Stimulated activated CD8-positive, alpha-beta memory T cell treated with anti-CD3 and anti-CD28 coated beads, Interleukin-7, amount 100 ng/mL, for 1 hour (primary cell): ENCODE measurements around the gene DYNLT3.

Experiments used
- DNase-seq, 2 donors: peaks; one replicate each; pipeline ENCODE4 v3.0.0-alpha.2; 2020; ENCODE audit warnings: low read depth in 2 of 2

DYNLT3 gene, protein sequence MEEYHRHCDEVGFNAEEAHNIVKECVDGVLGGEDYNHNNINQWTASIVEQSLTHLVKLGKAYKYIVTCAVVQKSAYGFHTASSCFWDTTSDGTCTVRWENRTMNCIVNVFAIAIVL

DNA sequence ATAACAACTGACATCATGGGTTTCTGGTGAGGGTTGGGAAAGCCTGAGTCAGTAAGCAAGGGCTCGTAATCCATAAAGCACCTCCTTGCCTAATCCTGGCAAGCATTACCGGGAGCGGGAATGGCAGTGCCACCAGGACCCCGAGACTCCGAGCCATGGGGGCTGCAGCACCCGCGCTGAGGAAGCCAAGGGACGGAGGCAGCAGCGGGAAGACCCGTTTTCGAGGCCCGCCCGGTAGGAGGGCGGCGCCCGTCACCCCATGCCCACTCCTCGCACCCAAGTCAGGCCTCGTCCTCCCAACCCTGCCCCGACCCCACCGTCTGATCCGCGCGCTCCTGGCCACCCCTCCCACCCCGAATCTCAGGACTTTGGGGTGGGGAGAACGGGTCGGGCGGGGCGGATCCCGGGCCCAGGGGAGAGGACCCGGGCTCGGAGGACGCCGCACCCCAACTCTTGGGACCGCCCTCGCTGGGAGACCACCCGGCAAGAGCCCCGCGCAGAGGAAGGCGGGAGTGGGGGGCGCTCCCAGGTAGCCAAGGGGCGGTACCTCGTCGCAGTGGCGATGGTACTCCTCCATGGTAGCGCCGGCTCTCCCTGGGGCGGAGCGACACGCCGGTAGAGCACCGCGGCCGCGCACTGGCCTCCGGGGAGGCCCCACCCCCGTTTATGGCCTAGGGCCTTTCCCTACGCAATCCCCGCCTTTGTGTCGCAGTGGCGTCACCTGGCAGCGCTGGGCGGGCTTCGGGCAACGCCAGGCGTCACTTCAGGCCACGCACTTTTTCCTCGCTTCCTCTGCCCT is at the start of gene DYNLT3:
DYNLT3 (minus strand) TSS at position 638 of the 799 bp plus-strand sequence; CDS start at position 577, 61 bp downstream.
- peak; percentile 44 to 49 for DNase-seq

DNA sequence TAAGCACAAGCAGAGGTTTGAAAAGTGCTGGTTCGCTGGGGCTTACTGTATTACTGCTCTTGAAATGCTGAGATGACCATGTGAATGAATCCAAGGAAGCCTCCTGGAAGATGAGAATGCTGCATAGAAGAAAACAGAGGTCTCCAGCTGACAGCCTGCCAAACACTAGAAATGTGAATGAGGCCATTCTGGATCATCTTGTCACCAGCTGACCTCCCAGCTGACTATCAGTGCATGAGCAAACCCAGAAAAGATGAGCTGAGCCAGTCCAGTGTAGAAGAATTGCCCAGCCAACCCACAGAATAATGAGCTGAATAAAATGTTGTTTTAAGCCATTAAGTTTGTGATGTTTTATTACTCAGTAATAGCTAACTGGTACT is 49.1 kb upstream of the DYNLT3 start:
- DNase-seq: no peak

DNA sequence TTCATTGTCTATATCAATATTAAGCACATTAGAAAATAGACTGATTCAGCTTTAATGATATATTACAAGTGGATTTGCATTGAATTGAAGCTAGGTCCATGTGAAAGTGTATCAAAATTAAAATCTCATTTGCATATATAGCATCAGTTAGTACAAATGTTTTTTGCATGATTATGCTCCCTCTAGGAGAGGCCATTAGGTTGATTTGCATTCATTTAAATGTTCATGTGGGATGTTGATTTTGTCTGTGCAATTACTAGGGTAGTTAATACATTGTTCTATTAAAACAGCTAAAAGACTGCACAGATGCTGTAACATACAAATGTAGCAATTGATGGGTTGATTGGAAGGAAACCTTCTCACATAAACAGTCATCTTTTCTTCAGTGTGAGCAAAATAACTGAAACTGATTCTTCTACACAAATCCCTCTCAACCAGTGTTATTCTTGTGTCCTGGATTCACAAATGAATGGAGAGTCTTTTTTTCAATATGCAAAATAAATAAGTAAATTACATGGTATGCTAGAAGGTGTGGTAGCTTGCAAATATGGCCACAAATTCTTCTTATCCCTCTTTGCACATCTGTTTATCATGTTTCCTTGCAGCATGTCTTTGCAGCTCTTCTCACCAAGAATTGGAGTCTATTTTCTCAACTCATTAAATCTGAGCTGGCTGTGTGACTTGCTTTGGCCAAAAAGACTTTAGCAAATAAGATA is 48.6 kb upstream of the DYNLT3 start:
- DNase-seq: no peak

DNA sequence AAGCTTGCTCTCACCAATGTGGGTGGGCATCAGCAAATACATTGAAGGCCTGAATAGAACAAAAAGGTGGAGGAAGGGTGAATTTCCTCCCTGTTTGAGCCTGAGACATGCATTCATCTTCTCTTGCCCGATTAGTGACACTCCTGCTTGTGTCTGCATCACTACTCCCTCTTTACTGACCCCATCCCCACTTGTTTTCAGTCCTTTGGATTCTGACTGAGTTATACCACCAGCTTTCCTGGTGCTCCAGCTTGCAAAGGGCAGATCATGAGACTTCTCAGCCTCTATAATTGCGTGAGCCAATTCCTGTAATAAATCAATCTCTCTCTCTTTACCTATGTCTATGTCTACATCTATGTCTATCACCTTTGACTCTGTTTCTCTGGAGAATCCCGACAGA is 47.4 kb upstream of the DYNLT3 start:
- DNase-seq: no peak

DNA sequence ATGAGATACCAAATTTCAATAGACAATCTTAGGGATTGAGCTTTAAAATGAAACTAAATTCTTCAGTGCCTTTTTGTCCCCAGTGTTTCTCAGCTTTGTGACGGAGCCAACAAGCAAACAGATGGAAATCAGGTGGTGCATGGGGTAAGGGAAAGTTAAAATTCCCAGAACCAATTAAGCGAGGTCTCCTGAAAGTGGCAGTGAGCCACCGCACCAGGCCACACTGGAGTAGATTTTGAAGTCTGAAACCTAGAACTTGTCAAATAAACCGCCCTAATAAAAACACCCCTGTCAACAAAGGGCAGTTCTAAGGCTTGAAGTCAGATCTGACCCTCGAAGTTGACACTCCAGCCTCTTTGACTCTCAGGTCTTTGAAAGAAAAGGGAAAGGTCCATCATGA is 40.6 kb upstream of the DYNLT3 start:
- DNase-seq: no peak

DNA sequence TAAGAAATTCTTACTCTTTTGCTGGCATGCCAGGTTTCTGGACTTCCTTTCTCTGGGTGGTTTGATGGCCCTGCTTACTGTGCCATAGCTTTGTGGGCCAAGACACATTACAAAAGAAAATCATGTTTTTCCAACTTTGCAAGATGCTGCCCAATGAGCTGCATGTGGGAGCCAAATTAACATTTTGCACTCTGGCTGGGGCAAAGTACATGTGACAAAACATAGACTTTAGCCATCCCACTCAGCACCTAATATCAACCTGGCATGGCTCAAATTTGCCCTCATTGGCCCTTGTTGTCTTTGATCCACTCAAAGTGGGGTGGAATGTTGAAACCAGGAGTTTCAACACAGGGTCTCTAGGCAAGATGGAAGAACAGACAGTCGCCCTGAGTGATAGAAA is 40.0 kb upstream of the DYNLT3 start:
- no peak for DNase-seq

DNA sequence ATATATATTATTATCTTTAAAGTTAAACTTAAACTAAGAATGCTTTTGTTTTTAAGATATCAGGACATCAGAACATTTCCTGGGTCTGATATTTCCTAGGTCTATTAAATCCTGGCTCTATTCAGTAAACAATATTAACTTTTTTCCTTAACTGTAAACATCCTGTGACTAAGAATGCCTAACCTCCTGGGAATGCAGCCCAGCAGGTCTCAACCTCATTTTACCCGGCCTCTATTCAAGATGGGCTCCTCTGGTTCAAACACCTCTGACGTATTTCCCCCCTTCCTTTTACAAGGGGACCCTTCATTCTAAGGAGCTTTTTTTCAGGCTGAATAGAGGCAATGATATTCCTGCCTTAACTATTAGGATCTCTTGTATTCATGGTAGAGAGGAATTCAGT is 35.8 kb upstream of the DYNLT3 start:
- no peak for DNase-seq

DNA sequence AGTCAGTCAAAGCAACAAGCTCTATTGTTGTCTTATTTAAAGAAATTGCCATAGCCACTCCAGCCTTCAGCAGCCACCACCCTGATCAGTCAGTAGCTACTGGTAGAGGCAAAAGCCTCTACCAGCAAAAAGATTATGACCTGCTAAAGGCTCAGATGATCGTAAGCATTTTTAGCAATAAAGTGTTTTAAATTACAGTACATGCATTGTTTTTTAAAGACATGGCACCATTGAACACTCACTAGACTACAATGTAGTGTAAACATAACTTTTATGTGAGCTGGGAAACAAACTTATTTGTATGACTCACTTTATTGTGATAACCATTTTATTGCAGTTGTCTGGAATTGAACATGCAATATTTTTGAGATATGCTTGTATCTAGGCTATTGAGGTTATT is 32.3 kb upstream of the DYNLT3 start:
- DNase-seq: no peak

DNA sequence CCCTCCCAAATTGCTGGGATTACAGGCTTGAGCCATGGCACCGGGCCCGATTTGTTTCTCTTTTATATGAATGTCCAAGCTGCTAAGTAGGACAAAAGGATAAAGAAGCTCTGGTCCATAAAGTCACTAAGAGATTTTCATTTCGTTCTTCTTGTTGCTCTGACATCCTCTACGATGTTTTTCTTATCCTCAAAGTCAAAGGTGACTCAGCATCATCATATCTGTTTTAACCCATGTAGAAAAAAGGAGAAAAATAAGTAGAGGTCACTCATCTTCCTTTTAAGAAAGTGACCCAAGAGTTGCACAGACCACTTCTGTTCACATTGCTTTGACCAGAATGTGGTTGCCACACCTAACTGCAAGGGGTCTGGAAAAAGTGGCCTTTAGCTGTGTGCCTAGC is 29.3 kb upstream of the DYNLT3 start:
- no peak for DNase-seq

DNA sequence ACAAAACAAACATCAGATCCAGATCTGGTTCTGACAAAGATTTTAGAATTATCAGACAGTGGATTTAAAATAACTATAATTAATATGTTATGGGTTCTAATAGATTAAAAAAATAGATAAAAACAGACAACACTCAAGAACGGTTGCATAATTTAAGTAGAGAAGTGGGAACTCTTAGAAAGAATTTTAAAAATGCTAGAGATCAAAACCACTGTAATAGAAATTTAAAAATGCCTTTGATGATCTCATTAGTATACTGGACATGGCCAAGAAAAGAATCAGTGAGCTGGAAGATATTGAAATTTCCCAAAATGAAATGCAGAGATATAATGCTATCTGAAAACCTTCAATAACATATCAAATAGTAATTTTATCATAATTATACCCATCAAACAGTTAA is 28.3 kb upstream of the DYNLT3 start:
- DNase-seq: no peak

DNA sequence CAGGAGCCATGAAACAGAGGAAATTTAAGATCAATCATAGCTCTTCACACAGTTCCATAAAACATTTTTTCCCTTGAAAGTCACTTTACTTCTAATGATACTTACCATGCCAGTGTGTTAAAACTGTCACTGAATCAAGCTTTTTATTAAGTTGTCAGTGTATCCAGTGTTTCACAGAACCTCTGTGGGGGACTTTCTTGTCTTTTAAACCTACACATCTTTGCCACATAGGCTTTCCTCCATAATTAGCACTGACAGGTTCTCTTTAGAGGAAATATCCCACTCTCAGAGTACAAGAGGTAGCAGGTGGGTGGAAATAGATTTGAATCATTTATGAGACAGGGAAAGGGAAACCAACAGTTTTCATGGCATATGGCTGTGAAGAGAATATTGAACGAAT is 25.8 kb upstream of the DYNLT3 start:
- DNase-seq: no peak

DNA sequence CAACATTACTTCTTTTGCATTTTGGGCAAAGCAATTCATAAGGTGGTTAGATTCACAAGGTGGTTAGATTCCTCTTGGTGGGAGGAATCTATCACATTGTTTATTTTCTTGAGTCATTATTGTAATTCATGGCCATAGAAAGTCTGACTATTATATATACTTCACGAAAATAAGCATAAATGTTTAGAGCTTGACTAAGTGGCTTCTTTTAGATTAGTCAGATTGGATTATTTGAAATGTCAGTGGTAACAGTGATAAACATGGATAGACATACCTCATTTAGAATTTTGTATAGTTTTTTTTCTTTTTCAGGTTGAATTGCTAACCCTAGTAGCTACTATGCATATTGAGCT is 24.9 kb upstream of the DYNLT3 start:
- DNase-seq: no peak

DNA sequence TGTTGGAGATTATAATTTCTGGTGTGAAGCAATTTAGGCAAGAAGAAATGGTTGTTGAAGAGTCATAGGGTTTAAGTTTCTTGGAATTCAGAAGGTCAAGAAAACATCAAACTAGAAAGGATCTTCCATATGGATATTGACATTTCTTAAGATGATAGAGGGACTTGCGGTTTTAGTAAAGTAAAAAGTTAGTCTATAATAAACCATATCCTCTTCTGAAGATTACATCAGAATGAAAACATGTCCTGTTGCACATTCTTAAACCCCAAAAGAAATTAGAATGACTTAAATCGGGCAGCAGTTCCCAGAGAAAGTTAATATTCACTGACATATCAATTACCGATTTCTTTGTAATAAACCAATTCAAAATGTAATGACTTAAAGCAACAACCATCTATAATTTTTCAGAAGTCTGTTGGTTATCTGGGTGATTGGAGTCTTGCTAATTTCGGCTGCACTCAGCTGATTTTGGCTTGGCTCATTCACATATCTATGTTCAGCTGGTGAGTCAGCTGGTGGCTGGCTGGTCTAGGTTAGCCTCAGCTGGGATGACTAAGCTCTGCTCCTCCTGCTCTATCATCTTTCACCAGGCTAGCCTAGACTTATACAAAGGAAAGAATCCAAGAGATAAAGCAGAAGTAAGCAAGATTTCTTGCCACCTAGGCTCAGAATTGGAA is 24.4 kb upstream of the DYNLT3 start:
- no peak for DNase-seq

DNA sequence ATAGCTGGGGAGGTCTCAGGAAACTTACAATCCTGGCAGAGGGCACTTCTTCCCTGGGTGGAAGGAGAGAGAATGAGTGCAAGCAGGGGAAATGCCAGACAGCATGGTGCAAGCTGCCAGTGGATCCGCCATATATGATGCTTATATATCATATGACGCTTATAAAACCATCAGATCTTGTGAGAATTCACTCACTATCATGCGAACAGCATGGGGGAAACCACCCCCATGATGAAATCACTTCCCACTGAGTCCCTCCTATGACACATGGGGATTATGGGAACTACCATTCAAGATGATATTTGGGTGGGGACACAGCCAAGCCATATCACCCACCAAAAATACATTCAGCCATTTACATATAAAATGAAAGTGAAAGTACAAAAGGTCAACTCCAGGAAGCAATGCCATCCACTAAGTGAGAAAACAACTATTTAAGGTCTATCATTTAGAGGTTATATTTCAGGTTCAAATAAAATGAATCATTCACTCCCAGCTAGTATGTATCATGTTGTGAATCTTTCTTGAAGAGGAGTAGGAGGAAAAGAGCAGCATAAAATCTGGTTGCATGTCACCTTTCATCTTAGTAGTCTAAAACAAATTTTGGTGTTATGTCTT is 20.3 kb upstream of the DYNLT3 start:
- DNase-seq: no peak

DNA sequence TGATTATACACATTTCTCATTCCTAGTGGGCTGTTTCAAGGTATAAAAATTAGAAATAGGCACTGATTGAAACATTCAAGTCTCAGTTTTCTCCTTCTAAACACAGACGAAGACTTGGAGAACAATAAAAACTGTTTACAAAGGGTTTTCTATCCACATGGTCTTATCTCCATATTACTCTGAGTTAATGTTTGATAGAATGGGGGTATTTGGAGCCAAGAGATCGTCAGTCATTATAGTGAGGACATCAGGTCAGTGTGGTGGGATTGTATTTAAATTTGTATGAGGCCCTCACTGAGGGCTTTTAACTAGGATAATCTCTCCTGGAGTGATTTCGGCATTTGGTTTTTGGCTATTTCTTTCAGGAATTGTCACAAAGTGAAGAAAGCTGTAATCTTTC is 16.4 kb upstream of the DYNLT3 start:
- no peak for DNase-seq

DNA sequence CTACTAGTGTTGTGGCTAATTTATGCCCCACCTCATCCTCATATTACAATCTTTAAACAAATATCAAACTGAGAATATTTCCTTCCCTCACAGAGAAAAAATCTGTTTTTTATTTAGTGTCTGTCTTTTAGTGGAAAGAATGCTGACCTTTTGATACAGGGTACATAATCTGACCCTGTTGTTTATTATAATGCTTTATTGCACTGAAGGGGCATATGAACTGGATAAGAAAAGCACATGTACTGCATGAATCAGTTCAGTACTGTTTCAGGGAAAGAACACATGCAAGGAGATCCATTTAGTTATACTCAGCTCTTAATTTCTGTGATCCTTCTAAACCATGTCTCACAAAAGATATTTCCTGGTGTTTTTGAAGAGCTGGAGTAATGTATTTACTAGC is 15.5 kb upstream of the DYNLT3 start:
- no peak for DNase-seq

DNA sequence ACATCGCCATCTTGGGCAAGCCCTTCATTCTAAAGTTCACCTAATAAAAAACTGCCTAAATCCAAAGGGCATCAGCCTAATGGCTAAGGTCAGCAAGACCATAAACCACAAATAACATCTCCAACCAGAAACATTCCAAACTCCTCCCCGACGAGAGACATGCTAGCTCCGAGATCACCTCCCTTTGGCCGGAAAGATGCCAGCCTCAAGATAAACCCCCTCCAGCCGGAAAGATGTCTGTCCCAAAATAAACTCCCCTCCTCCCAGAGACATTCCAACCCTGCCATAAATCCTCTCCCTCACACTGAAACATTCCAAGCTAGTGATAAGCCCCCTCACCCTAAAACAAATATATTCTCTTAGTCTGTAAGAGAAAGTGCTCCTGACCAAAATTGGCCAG is 13.3 kb upstream of the DYNLT3 start:
- DNase-seq: no peak

DNA sequence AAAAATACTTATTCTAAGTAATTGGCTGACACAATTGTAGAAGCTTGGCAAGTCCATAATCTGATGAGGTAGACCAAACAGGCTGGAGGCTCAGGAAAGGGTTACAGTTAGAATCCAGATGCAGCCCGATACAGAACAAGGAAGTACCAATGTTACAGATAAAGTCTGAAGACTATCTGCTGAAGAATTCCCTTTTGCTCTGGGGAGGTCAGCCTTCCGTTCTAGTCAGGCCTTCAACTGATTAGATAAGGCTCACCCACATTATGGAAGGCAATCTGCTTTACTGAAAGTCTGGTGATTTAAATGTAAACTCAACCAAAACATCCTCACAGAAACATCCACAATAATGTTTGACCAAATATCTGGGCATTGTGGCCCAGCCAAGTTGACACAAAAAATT is 7.4 kb upstream of the DYNLT3 start:
- DNase-seq: no peak

DNA sequence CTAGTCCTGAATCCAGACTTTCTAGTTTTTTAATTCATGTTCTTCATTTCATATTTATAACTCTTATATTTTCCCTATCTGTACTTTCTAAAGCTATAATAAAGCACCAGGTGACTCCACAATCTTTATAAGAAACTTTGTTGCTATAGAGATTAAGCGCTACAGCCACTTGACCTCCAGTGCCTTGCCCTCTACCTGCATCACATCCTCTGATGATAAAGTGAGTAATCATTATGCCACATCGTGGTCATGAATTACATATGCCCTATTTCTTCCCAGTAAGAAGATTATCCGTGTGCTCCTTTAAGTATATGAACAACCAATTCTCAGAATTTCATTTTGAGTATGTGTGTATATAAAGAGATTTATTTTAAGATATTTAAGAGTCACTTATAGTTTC is 6.8 kb upstream of the DYNLT3 start:
- no peak for DNase-seq

DNA sequence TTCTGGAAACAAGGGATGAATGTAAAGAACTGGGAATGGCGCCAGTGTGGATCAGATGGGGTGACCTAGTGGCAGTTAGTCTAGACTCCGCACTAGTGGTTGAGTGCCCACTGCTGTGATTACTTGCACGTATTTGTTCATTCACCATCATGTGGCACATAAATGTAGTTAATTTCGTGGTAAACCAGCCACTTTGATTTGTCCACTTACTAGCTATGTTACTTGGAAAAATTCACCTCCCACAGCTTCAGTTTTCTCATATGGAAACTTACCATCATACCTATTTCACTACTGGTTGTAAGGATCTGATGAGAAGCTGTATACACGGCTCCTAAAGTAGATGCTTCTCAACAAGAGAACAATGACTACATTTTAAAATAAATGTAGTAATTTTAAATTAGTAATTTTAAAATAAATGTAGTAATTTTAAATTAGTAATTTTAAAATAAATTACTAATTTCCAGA is 394 bp upstream of the DYNLT3 start:
- DNase-seq: no peak

DNA sequence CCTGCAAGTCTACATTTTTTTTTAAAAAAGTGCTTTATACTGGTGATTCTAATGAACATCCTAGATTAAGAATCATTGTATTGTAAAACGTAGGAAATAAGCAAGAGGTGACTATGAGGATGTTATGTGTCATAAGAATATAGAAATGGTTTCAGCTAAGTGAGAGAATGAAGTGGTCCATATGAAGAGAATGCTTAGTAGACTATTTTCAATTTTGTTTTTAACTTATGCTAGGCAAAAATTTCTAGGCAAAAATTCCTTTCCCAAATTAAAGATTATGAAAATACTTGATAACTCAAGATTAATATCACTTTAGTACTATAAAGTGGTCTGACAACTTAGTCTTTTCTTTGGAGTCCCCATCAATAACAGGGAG is 825 bp downstream of the DYNLT3 start:
- no peak for DNase-seq

DNA sequence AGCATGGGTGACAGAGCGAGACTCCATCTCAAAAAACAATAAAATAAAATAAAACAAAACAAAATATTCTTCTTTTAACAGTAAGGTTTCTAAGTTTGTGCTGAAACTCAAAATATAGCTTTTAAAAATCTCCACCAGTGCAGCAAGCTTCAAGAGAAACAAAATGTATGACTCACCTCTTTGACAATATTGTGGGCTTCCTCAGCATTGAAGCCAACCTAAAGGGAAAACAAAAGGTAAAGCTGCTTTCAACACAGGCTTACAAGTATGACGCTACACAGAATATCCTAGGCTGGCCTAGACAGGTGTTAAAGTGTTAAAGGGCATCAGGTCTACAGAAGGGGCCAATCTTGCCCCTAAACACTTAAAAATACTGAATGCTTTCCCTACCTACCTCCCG is 1.2 kb downstream of the DYNLT3 start:
- no peak for DNase-seq
